ENCODE measurements around the gene ERICH6. TPM values are rescaled to one million over a fixed set of nuclear protein-coding genes. Genes with fewer than 3 reads are reported as not detected.
"Not testable (repeated sequence)": the region's sequence is repeated elsewhere in the genome, so short reads cannot be mapped to it uniquely, and the experiment has no call there.

The ERICH6 gene
- total and polyA plus RNA-seq, 2 donors from 2014 or later, result 0.19 TPM; not detected in 1

GRCh38 chr3:150626148-150626930 lies 77.4 kb downstream of the ERICH6 start:
- Histone ChIP-seq H3K27ac (ENCODE audit: low read depth in 2 of 2, low read length in 2 of 2) (no peak overlapping the region), H3K27me3 (ENCODE audit: control insufficient read depth, insufficient read depth, low read length) (no peaks in the 10 kb centered on the region), H3K4me1 (ENCODE audit: control insufficient read depth in 2 of 3, insufficient read depth in 2 of 3, low read depth in 1 of 3, low read length in 3 of 3) (no peaks in the 10 kb centered on the region), H3K9me3 (ENCODE audit: control insufficient read depth in 2 of 3, insufficient read depth in 1 of 3, low read length in 3 of 3) (no peaks in the 10 kb centered on the region), H3K36me3 (ENCODE audit: control insufficient read depth in 2 of 3, insufficient read depth in 3 of 3, low read length in 3 of 3) (peaks cover 2 to 12% (median 3%) of the 10 kb centered on the region in 3 donors), H3K9ac (ENCODE audit: low read length in 3 of 3) (no peak overlapping the region), H3K4me3 (ENCODE audit: low read length in 3 of 3) (no peak overlapping the region)
- intact Hi-C loops (cut with DNase I), result no loop called here
- no peak for TF ChIP-seq CTCF (IDR thresholded peaks at IDR 0.05; ENCODE audit: borderline replicate concordance, extremely low read depth, insufficient read depth)
- DNase-seq (no peak), FAIRE-seq (no peak)

GRCh38 chr3:150623945-150624344 lies 79.8 kb downstream of the ERICH6 start:
- TF ChIP-seq CTCF (IDR thresholded peaks at IDR 0.05; ENCODE audit: borderline replicate concordance, extremely low read depth, insufficient read depth), result no peak
- DNase-seq (no peak), FAIRE-seq (no peak)
- Histone ChIP-seq H3K27ac (ENCODE audit: low read depth in 2 of 2, low read length in 2 of 2) (no peak overlapping the region), H3K4me1 (ENCODE audit: control insufficient read depth in 2 of 3, insufficient read depth in 2 of 3, low read depth in 1 of 3, low read length in 3 of 3) (peaks cover 0 to 2% (median 0%) of the 10 kb centered on the region in 3 donors), H3K9me3 (ENCODE audit: control insufficient read depth in 2 of 3, insufficient read depth in 1 of 3, low read length in 3 of 3) (no peaks in the 10 kb centered on the region), H3K27me3 (ENCODE audit: control insufficient read depth, insufficient read depth, low read length) (no peaks in the 10 kb centered on the region), H3K9ac (ENCODE audit: low read length in 3 of 3) (no peak overlapping the region), H3K4me3 (ENCODE audit: low read length in 3 of 3) (no peak overlapping the region), H3K36me3 (ENCODE audit: control insufficient read depth in 2 of 3, insufficient read depth in 3 of 3, low read length in 3 of 3) (peaks cover 2 to 11% (median 3%) of the 10 kb centered on the region in 3 donors)
- intact Hi-C loops (cut with DNase I), result no loop called here

- H3K4me1 ChIP-seq (ENCODE audit: control insufficient read depth in 2 of 3, insufficient read depth in 2 of 3, low read depth in 1 of 3, low read length in 3 of 3); H3K27ac ChIP-seq (ENCODE audit: low read depth in 2 of 2, low read length in 2 of 2); H3K9ac ChIP-seq (ENCODE audit: low read length in 3 of 3); FAIRE-seq; intact Hi-C loops (cut with DNase I); H3K4me3 ChIP-seq (ENCODE audit: low read length in 3 of 3); H3K9me3 ChIP-seq (ENCODE audit: control insufficient read depth in 2 of 3, insufficient read depth in 1 of 3, low read length in 3 of 3); DNase-seq; H3K27me3 ChIP-seq (ENCODE audit: control insufficient read depth, insufficient read depth, low read length): not testable (repeated sequence)
- peaks cover 3 to 11% (median 4%) of the 10 kb centered on the region in 3 donors for H3K36me3 ChIP-seq (ENCODE audit: control insufficient read depth in 2 of 3, insufficient read depth in 3 of 3, low read length in 3 of 3)
These were observed 80.8 kb downstream of the ERICH6 start for GRCh38 chr3:150622955-150623354.

GRCh38 chr3:150620002-150620689 lies 83.6 kb downstream of the ERICH6 start:
- DNase-seq (no peak), FAIRE-seq (no peak)
- TF ChIP-seq CTCF (IDR thresholded peaks at IDR 0.05; ENCODE audit: borderline replicate concordance, extremely low read depth, insufficient read depth), result no peak
- Histone ChIP-seq H3K9me3 (ENCODE audit: control insufficient read depth in 2 of 3, insufficient read depth in 1 of 3, low read length in 3 of 3) (no peaks in the 10 kb centered on the region), H3K27ac (ENCODE audit: low read depth in 2 of 2, low read length in 2 of 2) (no peak overlapping the region), H3K9ac (ENCODE audit: low read length in 3 of 3) (no peak overlapping the region), H3K4me1 (ENCODE audit: control insufficient read depth in 2 of 3, insufficient read depth in 2 of 3, low read depth in 1 of 3, low read length in 3 of 3) (peaks cover 0 to 2% (median 0%) of the 10 kb centered on the region in 3 donors), H3K36me3 (ENCODE audit: control insufficient read depth in 2 of 3, insufficient read depth in 3 of 3, low read length in 3 of 3) (peaks cover 0 to 2% (median 2%) of the 10 kb centered on the region in 3 donors), H3K27me3 (ENCODE audit: control insufficient read depth, insufficient read depth, low read length) (no peaks in the 10 kb centered on the region), H3K4me3 (ENCODE audit: low read length in 3 of 3) (no peak overlapping the region)
- intact Hi-C loops (cut with DNase I), result no loop called here

All from kidney (tissue), 14 donors.